GM21723 (cell line): ENCODE measurements around the gene IVNS1ABP.
"Not testable (repeated sequence)": the region's sequence is repeated elsewhere in the genome, so short reads cannot be mapped to it uniquely, and the experiment has no call there.

Experiments used
- ATAC-seq: cut with Tn5 transposase; IDR thresholded peaks from one replicate; pipeline ENCODE4 v1.9.1; 2021; ENCODE audit warnings: mild to moderate bottlenecking, moderate library complexity; ENCODE audit not compliant: unreplicated experiment

Gene IVNS1ABP

GRCh38 chr1:185334182-185334581, 17.1 kb upstream of the IVNS1ABP start:
- no peak for ATAC-seq

- ATAC-seq: no peak
These were observed 11.2 kb upstream of the IVNS1ABP start for GRCh38 chr1:185328255-185328654.

GRCh38 chr1:185325413-185325812, 8.4 kb upstream of the IVNS1ABP start:
- ATAC-seq: no peak

- no peak for ATAC-seq
These were observed 7.1 kb upstream of the IVNS1ABP start for GRCh38 chr1:185324118-185324517.

GRCh38 chr1:185322636-185323035, 5.6 kb upstream of the IVNS1ABP start:
- ATAC-seq: no peak

GRCh38 chr1:185321653-185322221, 4.7 kb upstream of the IVNS1ABP start:
- not testable (repeated sequence) for ATAC-seq

GRCh38 chr1:185321104-185321503, 4.1 kb upstream of the IVNS1ABP start:
- ATAC-seq: not testable (repeated sequence)

- no peak for ATAC-seq
These were observed 2.1 kb upstream of the IVNS1ABP start for GRCh38 chr1:185319139-185319475.

- no peak for ATAC-seq
These were observed 1.5 kb upstream of the IVNS1ABP start for GRCh38 chr1:185318431-185319138.

GRCh38 chr1:185317886-185318310, 855 bp upstream of the IVNS1ABP start:
- ATAC-seq: peak; percentile 46

GRCh38 chr1:185316163-185317033, 645 bp downstream of the IVNS1ABP start:
- ATAC-seq: peak; percentile 54

GRCh38 chr1:185315445-185316071, 1.5 kb downstream of the IVNS1ABP start:
- ATAC-seq: peak; percentile 1

- no peak for ATAC-seq
These were observed 2.6 kb downstream of the IVNS1ABP start for GRCh38 chr1:185314411-185314810.

GRCh38 chr1:185312361-185313138, 4.5 kb downstream of the IVNS1ABP start:
- ATAC-seq: no peak

GRCh38 chr1:185311589-185312225, 5.3 kb downstream of the IVNS1ABP start:
- no peak for ATAC-seq

- no peak for ATAC-seq
These were observed 7.5 kb downstream of the IVNS1ABP start for GRCh38 chr1:185309566-185309965.

GRCh38 chr1:185308126-185308525, 8.9 kb downstream of the IVNS1ABP start:
- no peak for ATAC-seq

GRCh38 chr1:185305419-185305818, 11.6 kb downstream of the IVNS1ABP start:
- no peak for ATAC-seq

- no peak for ATAC-seq
These were observed 16.9 kb downstream of the IVNS1ABP start for GRCh38 chr1:185300152-185300551.

GRCh38 chr1:185297982-185298381, 19.1 kb downstream of the IVNS1ABP start:
- ATAC-seq: no peak
